ENCODE data around the gene SAT2. TPM values are rescaled to one million over a fixed set of nuclear protein-coding genes. Genes with fewer than 3 reads are reported as not detected.

SAT2 gene
- total and polyA plus RNA-seq, 2 of the 13 experiments (the other 11 are each of a cell fraction or from before 2014, with no cell fraction given): 37.6 to 93.7 TPM

DNA sequence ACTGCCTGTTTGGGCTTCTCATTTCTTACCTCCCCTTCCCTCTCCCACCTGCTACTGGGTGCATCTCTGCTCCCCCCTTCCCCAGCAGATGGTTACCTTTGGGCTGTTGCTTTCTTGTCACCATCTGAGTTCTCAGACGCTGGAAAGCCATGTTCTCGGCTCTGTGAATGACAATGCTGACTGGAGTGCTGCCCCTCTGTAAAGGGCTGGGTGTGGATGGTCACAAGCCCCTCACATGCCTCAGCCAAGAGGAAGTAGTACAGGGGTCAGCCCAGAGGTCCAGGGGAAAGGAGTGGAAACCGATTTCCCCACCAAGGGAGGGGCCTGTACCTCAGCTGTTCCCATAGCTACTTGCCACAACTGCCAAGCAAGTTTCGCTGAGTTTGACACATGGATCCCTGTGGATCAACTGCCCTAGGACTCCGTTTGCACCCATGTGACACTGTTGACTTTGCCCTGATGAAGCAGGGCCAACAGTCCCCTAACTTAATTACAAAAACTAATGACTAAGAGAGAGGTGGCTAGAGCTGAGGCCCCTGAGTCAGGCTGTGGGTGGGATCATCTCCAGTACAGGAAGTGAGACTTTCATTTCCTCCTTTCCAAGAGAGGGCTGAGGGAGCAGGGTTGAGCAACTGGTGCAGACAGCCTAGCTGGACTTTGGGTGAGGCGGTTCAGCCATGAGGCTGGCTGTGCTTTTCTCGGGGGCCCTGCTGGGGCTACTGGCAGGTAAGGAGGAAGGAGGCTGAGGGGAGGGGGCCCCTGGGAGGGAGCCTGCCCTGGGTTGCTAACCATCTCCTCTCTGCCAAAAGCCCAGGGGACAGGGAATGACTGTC, 48.4 kb downstream of the SAT2 start, which contains the start of gene CD68 (continued):
- TF ChIP-seq CEBPB (IDR thresholded peaks at IDR 0.05; ENCODE audit: borderline replicate concordance, low read depth, low read length) (peak; percentile 95), ZZZ3 (CRISPR knock-in tag; IDR thresholded peaks at IDR 0.05; ENCODE audit: borderline replicate concordance) (no peak), HIVEP1 (CRISPR knock-in tag; IDR thresholded peaks at IDR 0.05) (peak; percentile 8; the same call in 1 of the 2 replicates), ZMYM2 (CRISPR knock-in tag; IDR thresholded peaks at IDR 0.05) (peak; percentile 44; the same call in 1 of the 2 replicates), ISL2 (CRISPR knock-in tag; IDR thresholded peaks at IDR 0.05) (0 out of 2 replicates have a peak, but pooled peaks have one; percentile 45), SMARCC2 (IDR thresholded peaks at IDR 0.05) (peak; percentile 1; the same call in 1 of the 2 replicates), HOXA7 (CRISPR knock-in tag; IDR thresholded peaks at IDR 0.05) (no peak), MEF2D (CRISPR knock-in tag; IDR thresholded peaks at IDR 0.05) (peak; percentile 84), ZNF569 (CRISPR knock-in tag; IDR thresholded peaks at IDR 0.05; ENCODE audit: borderline replicate concordance) (no peak), NCOA1 (CRISPR knock-in tag; IDR thresholded peaks at IDR 0.05) (no peak), RFXAP (CRISPR knock-in tag; IDR thresholded peaks at IDR 0.05; ENCODE audit: borderline replicate concordance) (peak; percentile 78; the same call in 1 of the 2 replicates), ZNF7 (CRISPR knock-in tag; IDR thresholded peaks at IDR 0.05) (no peak), ZNF292 (CRISPR knock-in tag; IDR thresholded peaks at IDR 0.05; ENCODE audit: borderline replicate concordance, low read depth) (peak; percentile 18; the same call in 1 of the 2 replicates)
- TF ChIP-seq, protein P1, sequence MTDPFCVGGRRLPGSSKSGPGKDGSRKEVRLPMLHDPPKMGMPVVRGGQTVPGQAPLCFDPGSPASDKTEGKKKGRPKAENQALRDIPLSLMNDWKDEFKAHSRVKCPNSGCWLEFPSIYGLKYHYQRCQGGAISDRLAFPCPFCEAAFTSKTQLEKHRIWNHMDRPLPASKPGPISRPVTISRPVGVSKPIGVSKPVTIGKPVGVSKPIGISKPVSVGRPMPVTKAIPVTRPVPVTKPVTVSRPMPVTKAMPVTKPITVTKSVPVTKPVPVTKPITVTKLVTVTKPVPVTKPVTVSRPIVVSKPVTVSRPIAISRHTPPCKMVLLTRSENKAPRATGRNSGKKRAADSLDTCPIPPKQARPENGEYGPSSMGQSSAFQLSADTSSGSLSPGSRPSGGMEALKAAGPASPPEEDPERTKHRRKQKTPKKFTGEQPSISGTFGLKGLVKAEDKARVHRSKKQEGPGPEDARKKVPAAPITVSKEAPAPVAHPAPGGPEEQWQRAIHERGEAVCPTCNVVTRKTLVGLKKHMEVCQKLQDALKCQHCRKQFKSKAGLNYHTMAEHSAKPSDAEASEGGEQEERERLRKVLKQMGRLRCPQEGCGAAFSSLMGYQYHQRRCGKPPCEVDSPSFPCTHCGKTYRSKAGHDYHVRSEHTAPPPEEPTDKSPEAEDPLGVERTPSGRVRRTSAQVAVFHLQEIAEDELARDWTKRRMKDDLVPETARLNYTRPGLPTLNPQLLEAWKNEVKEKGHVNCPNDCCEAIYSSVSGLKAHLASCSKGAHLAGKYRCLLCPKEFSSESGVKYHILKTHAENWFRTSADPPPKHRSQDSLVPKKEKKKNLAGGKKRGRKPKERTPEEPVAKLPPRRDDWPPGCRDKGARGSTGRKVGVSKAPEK (CRISPR knock-in tag; IDR thresholded peaks at IDR 0.05; ENCODE audit: borderline replicate concordance): peak; percentile 58; the same call in 1 of the 2 replicates
- TF ChIP-seq, protein P2, sequence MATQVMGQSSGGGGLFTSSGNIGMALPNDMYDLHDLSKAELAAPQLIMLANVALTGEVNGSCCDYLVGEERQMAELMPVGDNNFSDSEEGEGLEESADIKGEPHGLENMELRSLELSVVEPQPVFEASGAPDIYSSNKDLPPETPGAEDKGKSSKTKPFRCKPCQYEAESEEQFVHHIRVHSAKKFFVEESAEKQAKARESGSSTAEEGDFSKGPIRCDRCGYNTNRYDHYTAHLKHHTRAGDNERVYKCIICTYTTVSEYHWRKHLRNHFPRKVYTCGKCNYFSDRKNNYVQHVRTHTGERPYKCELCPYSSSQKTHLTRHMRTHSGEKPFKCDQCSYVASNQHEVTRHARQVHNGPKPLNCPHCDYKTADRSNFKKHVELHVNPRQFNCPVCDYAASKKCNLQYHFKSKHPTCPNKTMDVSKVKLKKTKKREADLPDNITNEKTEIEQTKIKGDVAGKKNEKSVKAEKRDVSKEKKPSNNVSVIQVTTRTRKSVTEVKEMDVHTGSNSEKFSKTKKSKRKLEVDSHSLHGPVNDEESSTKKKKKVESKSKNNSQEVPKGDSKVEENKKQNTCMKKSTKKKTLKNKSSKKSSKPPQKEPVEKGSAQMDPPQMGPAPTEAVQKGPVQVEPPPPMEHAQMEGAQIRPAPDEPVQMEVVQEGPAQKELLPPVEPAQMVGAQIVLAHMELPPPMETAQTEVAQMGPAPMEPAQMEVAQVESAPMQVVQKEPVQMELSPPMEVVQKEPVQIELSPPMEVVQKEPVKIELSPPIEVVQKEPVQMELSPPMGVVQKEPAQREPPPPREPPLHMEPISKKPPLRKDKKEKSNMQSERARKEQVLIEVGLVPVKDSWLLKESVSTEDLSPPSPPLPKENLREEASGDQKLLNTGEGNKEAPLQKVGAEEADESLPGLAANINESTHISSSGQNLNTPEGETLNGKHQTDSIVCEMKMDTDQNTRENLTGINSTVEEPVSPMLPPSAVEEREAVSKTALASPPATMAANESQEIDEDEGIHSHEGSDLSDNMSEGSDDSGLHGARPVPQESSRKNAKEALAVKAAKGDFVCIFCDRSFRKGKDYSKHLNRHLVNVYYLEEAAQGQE (IDR thresholded peaks at IDR 0.05; ENCODE audit: borderline replicate concordance in 1 of 2, low read depth in 1 of 2, low read length in 2 of 2): peak in 1 of 2 experiments; percentile 5; a peak in 1 of 4 replicates
- TF ChIP-seq, protein P3, sequence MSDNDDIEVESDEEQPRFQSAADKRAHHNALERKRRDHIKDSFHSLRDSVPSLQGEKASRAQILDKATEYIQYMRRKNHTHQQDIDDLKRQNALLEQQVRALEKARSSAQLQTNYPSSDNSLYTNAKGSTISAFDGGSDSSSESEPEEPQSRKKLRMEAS (IDR thresholded peaks at IDR 0.05): peak; percentile 86
- TF ChIP-seq, protein P4, sequence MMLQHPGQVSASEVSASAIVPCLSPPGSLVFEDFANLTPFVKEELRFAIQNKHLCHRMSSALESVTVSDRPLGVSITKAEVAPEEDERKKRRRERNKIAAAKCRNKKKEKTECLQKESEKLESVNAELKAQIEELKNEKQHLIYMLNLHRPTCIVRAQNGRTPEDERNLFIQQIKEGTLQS (CRISPR knock-in tag; IDR thresholded peaks at IDR 0.05): 0 out of 2 replicates have a peak, but pooled peaks have one; percentile 16

All from HepG2 (cell line).